Heart right ventricle (tissue), 16 donors: ENCODE data around the gene NOTUM. TPM values are rescaled to one million over a fixed set of nuclear protein-coding genes. Genes with fewer than 3 reads are reported as not detected.

ENCODE experiments used
- ATAC-seq, 8 donors: fragments of 200-7000 bp; cut with Tn5 transposase; one replicate each; pipeline ENCODE4 v1.9.1; 2020; ENCODE audit warnings: mild to moderate bottlenecking in 8 of 8, moderate library complexity in 8 of 8, moderate number of reproducible peaks in 1 of 8
- DNase-seq, 2 donors: peaks; one replicate each; pipeline ENCODE4 v3.0.0-alpha.2; 2020
- H3K27ac ChIP-seq, 10 donors: fragments of 200-600 bp; sonication (generic) in 2 of 10; one replicate each; pipeline versions ENCODE4 v1.5.0 to v1.8.0; 2020 to 2022; ENCODE audit warnings: mild to moderate bottlenecking in 3 of 10
- H3K27me3 ChIP-seq, 7 donors: fragments of 200-600 bp; one replicate each; pipeline ENCODE4 v1.8.0; 2021 to 2022; ENCODE audit warnings: mild to moderate bottlenecking in 2 of 7
- H3K36me3 ChIP-seq, 9 donors: fragments of 200-600 bp; sonication (generic) in 1 of 9; one replicate each; pipeline versions ENCODE4 v1.5.0 to v1.8.0; 2020 to 2022; ENCODE audit warnings: mild to moderate bottlenecking in 2 of 9
- H3K4me1 ChIP-seq, 9 donors: fragments of 200-600 bp; sonication (generic) in 1 of 9; one replicate each; pipeline versions ENCODE4 v1.5.0 to v1.8.0; 2020 to 2022; ENCODE audit warnings: mild to moderate bottlenecking in 4 of 9
- H3K4me3 ChIP-seq, 10 donors: fragments of 200-600 bp; sonication (generic) in 2 of 10; one replicate each; pipeline versions ENCODE4 v1.5.0 to v1.8.0; 2020 to 2022; ENCODE audit warnings: mild to moderate bottlenecking in 7 of 10, moderate library complexity in 2 of 10
- H3K9me3 ChIP-seq, 11 donors: fragments of 200-600 bp in 10 of 11; sonication (generic) in 2 of 11; one replicate each; pipeline versions ENCODE4 v1.5.0 to v1.8.0; 2013 to 2022; ENCODE audit warnings: mild to moderate bottlenecking in 2 of 11, control low read depth in 1 of 11, moderate library complexity in 1 of 11
- WGBS, 2 donors: extraction: QIAGEN DNeasy Blood & Tissue Kit; methylation state at CpG; one replicate each; pipeline ENCODE4 v1.1.7; 2013; ENCODE audit warnings: inconsistent platforms in 1 of 2; 5-methylcytosine and 5-hydroxymethylcytosine counted together
- intact Hi-C, 10 donors: fragments of 100-400 bp; cut with DNase I; formaldehyde crosslinking; loops; one replicate each; pipeline versions ENCODE4 v1.11.1 to v1.14.2; 2022
- polyA plus RNA-seq, 2 donors: library from polyadenylated mRNA; stranded (reverse); fragments of 200-250 nt; gene quantifications; one replicate each; pipeline ENCODE4 v1.2.3, GENCODE V29; 2013
- total RNA-seq, 10 donors: library from RNA; stranded (reverse); fragmentation: NEBNext Ultra II Directional in 3 of 10; extraction: Animal tissue kit (Norgen Biotek cat#: 25700) in 3 of 10; gene quantifications; one replicate each; pipeline versions ENCODE4 v1.2.1 to v1.2.4, GENCODE V29; 2021 to 2023
- TF ChIP-seq, protein P1 (sequence below), 9 donors: fragments of 200-600 bp; sonication (generic) in 2 of 9; IDR thresholded peaks; one replicate each; pipeline versions ENCODE4 v1.5.0 to v1.8.0; 2021 to 2022; ENCODE audit warnings: antibody characterized with exemption in 9 of 9, mild to moderate bottlenecking in 5 of 9, moderate library complexity in 1 of 9
- donor health status: Arrhythmogenic right ventricular cardiomyopathy.
- donor health status: ischemic (EF 13 %, LVEDD 7.1; RV severe dilation, severe dysfunction).
- donor health status: healthy with polysubstance abuse.
- donor health status: DM: no; HTN: yes; CAD: no.
- donor health status: DM: no; HTN: no; CAD: no.
- donor health status: ischemic (EF 25% LVEDD 6.9; RV normal size, moderate dysfunction).
- donor health status: ischemic (EF 25% LVEDD 5.7; RV mildly dilated, moderate dysfunction).
- donor health status: healthy.
- donor health status: DM: yes; HTN: yes; CAD: no.
- donor health status: Ischemic cardiomyopathy.
- donor health status: ischemic (EF 35%, LVEDD 5.7; RV mildly dilated, moderate dysfunction).
- donor health status: nonischemic (EF 11% LVEDD 7.7; RV severe dilation, severe dysfunction).
- donor health status: DM: yes; HTN: yes; CAD: no.
- donor health status: PGD.
- donor health status: ischemic (EF 29% LVEDD 5.4; RV normal size, mild dysfunction).
- donor health status: nonischemic (EF 23%, LVEDD 6.1; RV moderate dilation, normal function).

The NOTUM gene
- total and polyA plus RNA-seq, 12 donors, result 0.22 to 1.5 (median 0.65) TPM; not detected in 5

DNA sequence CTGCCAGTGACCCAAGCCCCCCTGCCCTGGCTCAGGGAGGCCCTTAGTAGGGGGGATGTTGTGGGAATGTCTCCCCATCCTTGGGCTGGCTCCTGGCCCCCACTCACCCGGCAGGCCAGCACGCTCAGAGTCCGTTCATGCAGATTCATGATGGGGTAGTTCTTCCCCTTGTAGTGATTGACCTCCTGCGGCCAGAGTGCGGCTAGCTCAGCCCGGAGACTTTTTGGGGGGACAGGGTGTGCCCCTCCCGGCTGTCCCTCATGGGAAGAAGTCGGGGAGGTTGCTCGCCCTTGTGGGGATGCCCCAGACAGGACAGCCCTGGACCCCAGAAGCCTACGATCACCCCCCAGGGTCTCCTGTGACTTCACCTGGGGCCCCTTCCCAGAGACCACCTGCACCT is 55.0 kb downstream of the NOTUM start:
- ATAC-seq, result no peak
- Histone ChIP-seq H3K27ac (no peak overlapping the region), H3K9me3 (no peaks in the 10 kb centered on the region), H3K4me1 (peaks cover 13 to 29% (median 24%) of the 10 kb centered on the region in 9 donors), H3K36me3 (peaks cover 0 to 45% (median 3%) of the 10 kb centered on the region in 9 donors), H3K4me3 (no peak overlapping the region), H3K27me3 (peaks cover 0 to 24% (median 0%) of the 10 kb centered on the region in 7 donors)
- TF ChIP-seq, protein P1, sequence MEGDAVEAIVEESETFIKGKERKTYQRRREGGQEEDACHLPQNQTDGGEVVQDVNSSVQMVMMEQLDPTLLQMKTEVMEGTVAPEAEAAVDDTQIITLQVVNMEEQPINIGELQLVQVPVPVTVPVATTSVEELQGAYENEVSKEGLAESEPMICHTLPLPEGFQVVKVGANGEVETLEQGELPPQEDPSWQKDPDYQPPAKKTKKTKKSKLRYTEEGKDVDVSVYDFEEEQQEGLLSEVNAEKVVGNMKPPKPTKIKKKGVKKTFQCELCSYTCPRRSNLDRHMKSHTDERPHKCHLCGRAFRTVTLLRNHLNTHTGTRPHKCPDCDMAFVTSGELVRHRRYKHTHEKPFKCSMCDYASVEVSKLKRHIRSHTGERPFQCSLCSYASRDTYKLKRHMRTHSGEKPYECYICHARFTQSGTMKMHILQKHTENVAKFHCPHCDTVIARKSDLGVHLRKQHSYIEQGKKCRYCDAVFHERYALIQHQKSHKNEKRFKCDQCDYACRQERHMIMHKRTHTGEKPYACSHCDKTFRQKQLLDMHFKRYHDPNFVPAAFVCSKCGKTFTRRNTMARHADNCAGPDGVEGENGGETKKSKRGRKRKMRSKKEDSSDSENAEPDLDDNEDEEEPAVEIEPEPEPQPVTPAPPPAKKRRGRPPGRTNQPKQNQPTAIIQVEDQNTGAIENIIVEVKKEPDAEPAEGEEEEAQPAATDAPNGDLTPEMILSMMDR (IDR thresholded peaks at IDR 0.05), result no peak
- 92 to 96% methylated on average over 10 of the region's 10 CpGs for WGBS, 2 donors
- DNase-seq, result no peak
- intact Hi-C loops, result loop anchor here in 1 of 10 donors (5.0 kb wide), 1 partner anchor 761 kb away; no protein-coding TSS in a partner anchor

DNA sequence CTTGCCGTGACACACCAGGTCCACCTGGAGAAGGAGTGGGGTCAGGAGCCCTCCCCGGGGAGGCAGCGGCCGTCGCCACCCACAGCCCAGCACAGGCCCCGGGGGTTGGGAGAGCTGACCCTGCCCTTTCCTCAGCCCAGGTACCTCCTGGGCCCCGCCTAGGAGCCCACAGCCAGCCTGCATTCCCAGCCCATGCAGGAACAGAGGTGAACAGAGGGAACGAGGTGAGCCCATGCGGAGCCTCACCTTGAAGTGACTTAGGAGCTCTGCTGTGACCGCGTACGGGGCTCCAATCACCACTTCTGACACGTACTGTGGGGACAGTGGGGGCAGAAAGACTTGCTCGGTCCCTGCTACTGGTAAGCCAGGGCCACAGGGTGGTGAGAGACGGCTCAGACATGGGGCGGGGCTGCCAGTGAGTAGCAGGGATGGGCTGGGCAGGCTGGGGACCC is 55.5 kb downstream of the NOTUM start:
- no peak overlapping the region for H3K4me3 ChIP-seq
- TF ChIP-seq, protein P1 (IDR thresholded peaks at IDR 0.05), result no peak
- H3K27ac ChIP-seq, result no peak overlapping the region
- peaks cover 0 to 26% (median 0%) of the 10 kb centered on the region in 7 donors for H3K27me3 ChIP-seq
- H3K9me3 ChIP-seq, result no peaks in the 10 kb centered on the region
- intact Hi-C loops, result loop anchor here in 1 of 10 donors (5.0 kb wide), 1 partner anchor 762 kb away; no protein-coding TSS in a partner anchor
- ATAC-seq (no peak), DNase-seq (no peak)
- 96% methylated on average over 16 of the region's 16 CpGs for WGBS, 2 donors
- H3K4me1 ChIP-seq, result peaks cover 10 to 24% (median 20%) of the 10 kb centered on the region in 9 donors
- H3K36me3 ChIP-seq, result peaks cover 0 to 49% (median 3%) of the 10 kb centered on the region in 9 donors

DNA sequence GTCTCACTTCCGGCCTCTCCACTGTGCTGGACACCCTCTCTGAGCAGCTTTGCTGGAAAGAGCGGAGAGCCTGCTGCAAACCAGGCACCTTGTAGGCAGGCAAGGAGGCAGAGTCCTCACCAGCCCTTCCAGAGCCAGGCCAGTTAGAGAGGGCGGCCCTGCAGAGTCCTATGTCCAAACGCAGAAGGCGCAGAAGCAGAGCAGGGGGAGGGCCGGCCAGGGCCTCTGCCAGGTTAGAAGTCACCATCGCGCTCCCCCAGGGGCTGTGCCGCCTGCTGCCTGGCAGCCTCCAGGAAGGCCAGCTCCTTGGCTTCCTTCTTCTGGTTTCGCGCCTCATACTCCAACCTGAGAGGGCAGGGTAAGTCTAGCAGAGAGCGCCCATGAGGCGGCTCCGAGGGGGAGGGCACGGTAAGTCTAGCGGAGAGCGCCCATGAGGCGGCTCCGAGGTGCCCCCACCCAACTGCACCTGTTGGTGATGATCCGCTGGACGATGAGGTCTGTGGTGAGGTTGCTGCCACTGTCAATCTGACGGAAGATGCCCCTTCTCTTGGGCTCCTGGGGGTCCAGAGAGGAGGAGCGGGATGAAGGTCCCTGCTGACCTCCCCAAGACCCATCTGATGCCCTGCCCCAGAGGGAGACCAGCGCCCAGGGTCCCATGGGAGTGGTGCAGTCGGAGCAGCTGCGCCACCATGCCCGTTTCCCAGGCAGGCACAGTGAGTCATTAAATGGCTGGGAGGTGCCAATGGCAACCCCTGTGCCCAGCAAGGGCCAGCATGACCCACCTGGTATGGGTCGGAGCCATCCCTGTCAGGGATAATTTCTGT is 56.2 kb downstream of the NOTUM start:
- WGBS, 2 donors, result 89 to 92% methylated on average over 28 of the region's 28 CpGs
- intact Hi-C loops, result loop anchor here in 1 of 10 donors (5.0 kb wide), 1 partner anchor 762 kb away; no protein-coding TSS in a partner anchor
- H3K36me3 ChIP-seq, result peaks cover 0 to 56% (median 3%) of the 10 kb centered on the region in 9 donors
- DNase-seq (peak in 1 of 2 donors; percentile 3), ATAC-seq (no peak)
- peaks cover 0 to 26% (median 0%) of the 10 kb centered on the region in 7 donors for H3K27me3 ChIP-seq
- H3K27ac ChIP-seq, result no peak overlapping the region
- no peak overlapping the region for H3K4me3 ChIP-seq
- H3K4me1 ChIP-seq, result peaks cover 4 to 18% (median 13%) of the 10 kb centered on the region in 9 donors
- TF ChIP-seq, protein P1 (IDR thresholded peaks at IDR 0.05), result no peak
- no peaks in the 10 kb centered on the region for H3K9me3 ChIP-seq

DNA sequence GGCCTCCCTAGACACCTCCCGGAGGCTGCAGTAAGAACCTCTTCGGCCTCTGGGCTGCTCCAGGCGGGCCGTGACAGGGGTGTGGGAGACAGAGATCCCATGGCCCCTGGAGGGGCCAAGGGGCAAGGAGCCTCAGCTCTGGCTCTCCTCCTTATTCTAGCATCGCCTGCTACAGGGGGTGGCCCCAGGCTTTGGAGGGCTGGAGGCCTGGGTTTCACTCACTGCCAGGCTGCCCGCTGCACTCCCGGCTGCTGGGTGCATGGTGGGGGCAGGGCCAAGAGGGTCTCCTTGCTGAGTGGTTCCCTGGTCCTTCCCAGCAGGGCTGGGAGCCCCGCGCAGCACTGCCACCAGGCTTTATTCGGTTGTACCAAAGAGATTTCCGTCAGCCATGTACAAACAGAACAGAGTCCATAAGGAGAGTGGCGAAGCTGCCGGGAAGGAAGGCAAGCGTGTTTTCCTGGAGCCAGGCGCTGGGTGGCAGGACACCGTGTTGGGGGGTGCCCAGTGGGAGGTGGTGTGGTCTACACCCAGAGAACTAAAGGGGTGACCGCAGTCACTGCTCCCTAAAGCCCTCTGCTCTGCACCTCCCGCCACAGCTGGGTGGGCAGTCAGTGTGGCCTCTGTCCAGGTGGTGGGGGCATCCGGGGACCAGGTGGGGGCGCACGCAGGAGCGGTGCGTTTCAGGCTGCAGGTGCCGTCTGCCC is 56.9 kb downstream of the NOTUM start:
- Histone ChIP-seq H3K27ac (no peak overlapping the region), H3K4me3 (no peak overlapping the region), H3K4me1 (peaks cover 3 to 16% (median 13%) of the 10 kb centered on the region in 9 donors), H3K27me3 (peaks cover 0 to 26% (median 0%) of the 10 kb centered on the region in 7 donors), H3K9me3 (no peaks in the 10 kb centered on the region), H3K36me3 (peaks cover 0 to 61% (median 3%) of the 10 kb centered on the region in 9 donors)
- 94 to 97% methylated on average over 24 of the region's 24 CpGs for WGBS, 2 donors
- no peak for ATAC-seq
- peak in 1 of 2 donors; percentile 3 for DNase-seq
- intact Hi-C loops, result no loop called here
- TF ChIP-seq, protein P1 (IDR thresholded peaks at IDR 0.05), result no peak
